ENCODE results near the gene RALY. TPM values are rescaled to one million over a fixed set of nuclear protein-coding genes. Genes with fewer than 3 reads are reported as not detected.

RALY gene
- total and polyA plus RNA-seq, 2 of the 4 experiments (the other 2 are of a cell fraction): 46.2 to 115 TPM

DNA sequence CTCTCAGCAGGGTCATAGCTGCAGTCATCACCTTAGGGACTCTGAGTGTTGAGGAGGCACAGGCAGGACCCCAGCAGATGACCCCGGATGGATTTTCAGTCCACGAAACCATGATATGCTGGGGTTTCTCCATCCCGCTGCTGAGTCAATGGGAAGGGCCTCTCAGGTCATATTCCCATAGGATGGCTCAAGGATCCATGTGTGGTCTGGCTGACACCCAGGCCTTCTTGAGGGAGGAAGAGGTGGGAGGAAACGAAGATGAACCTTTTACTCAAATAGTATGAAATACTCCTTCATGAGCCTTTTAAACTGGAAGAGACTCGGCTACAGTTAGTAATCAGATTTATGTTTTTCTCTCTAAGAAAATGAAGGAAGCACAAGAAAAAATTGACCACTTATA lies 10.3 kb upstream of the RALY start:
- TF ChIP-seq MAZ (IDR thresholded peaks at IDR 0.05; ENCODE audit: borderline replicate concordance, low read depth, low read length) (no peak), MAFK (IDR thresholded peaks at IDR 0.05; ENCODE audit: low read depth, low read length) (no peak), SMC3 (IDR thresholded peaks at IDR 0.05; ENCODE audit: low read depth, low read length) (no peak), NFE2L2 (IDR thresholded peaks at IDR 0.05; ENCODE audit: low read depth, low read length) (no peak), BHLHE40 (IDR thresholded peaks at IDR 0.05; ENCODE audit: low read depth, low read length) (no peak), MXI1 (IDR thresholded peaks at IDR 0.05; ENCODE audit: borderline replicate concordance, low read depth, low read length) (no peak), RFX5 (IDR thresholded peaks at IDR 0.05; ENCODE audit: low read depth, low read length) (no peak), FOS (IDR thresholded peaks at IDR 0.05; ENCODE audit: low read depth, low read length) (no peak), POLR2A (IDR thresholded peaks at IDR 0.05; ENCODE audit: low read depth, low read length) (no peak), RCOR1 (IDR thresholded peaks at IDR 0.05; ENCODE audit: insufficient replicate concordance, low read length) (no peak), CEBPB (IDR thresholded peaks at IDR 0.05; ENCODE audit: low read depth, low read length) (no peak), CHD1 (IDR thresholded peaks at IDR 0.05; ENCODE audit: low read depth, low read length) (no peak), RAD21 (IDR thresholded peaks at IDR 0.05; ENCODE audit: low read length) (no peak)
- TF ChIP-seq, protein P1, sequence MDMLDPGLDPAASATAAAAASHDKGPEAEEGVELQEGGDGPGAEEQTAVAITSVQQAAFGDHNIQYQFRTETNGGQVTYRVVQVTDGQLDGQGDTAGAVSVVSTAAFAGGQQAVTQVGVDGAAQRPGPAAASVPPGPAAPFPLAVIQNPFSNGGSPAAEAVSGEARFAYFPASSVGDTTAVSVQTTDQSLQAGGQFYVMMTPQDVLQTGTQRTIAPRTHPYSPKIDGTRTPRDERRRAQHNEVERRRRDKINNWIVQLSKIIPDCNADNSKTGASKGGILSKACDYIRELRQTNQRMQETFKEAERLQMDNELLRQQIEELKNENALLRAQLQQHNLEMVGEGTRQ (IDR thresholded peaks at IDR 0.05; ENCODE audit: low read depth, low read length): no peak
- TF ChIP-seq, protein P2, sequence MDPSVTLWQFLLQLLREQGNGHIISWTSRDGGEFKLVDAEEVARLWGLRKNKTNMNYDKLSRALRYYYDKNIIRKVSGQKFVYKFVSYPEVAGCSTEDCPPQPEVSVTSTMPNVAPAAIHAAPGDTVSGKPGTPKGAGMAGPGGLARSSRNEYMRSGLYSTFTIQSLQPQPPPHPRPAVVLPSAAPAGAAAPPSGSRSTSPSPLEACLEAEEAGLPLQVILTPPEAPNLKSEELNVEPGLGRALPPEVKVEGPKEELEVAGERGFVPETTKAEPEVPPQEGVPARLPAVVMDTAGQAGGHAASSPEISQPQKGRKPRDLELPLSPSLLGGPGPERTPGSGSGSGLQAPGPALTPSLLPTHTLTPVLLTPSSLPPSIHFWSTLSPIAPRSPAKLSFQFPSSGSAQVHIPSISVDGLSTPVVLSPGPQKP (IDR thresholded peaks at IDR 0.05; ENCODE audit: borderline replicate concordance, low read depth, low read length): no peak
- TF ChIP-seq, protein P3, sequence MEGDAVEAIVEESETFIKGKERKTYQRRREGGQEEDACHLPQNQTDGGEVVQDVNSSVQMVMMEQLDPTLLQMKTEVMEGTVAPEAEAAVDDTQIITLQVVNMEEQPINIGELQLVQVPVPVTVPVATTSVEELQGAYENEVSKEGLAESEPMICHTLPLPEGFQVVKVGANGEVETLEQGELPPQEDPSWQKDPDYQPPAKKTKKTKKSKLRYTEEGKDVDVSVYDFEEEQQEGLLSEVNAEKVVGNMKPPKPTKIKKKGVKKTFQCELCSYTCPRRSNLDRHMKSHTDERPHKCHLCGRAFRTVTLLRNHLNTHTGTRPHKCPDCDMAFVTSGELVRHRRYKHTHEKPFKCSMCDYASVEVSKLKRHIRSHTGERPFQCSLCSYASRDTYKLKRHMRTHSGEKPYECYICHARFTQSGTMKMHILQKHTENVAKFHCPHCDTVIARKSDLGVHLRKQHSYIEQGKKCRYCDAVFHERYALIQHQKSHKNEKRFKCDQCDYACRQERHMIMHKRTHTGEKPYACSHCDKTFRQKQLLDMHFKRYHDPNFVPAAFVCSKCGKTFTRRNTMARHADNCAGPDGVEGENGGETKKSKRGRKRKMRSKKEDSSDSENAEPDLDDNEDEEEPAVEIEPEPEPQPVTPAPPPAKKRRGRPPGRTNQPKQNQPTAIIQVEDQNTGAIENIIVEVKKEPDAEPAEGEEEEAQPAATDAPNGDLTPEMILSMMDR (conservative IDR thresholded peaks at IDR 0.05; ENCODE audit: low read depth, low read length): no peak
- Histone ChIP-seq H3K36me3 (ENCODE audit: control insufficient read depth, insufficient read depth, low read length) (no peaks in the 10 kb centered on the region), H2BK5ac (ENCODE audit: low read depth, low read length, poor library complexity, severe bottlenecking) (no peak overlapping the region), H4K91ac (ENCODE audit: insufficient read depth, low read depth, low read length) (no peak overlapping the region), H2BK20ac (ENCODE audit: low read depth, low read length) (no peak overlapping the region), H3K18ac (ENCODE audit: low read depth, low read length) (no peak overlapping the region), H4K20me1 (ENCODE audit: insufficient read depth, low read length) (no peaks in the 10 kb centered on the region), H3K4ac (ENCODE audit: low read depth, low read length) (no peak overlapping the region), H3K27me3 (ENCODE audit: control insufficient read depth, insufficient read depth, low read length) (peaks cover 20% of the 10 kb centered on the region), H2AK9ac (replicated peaks; ENCODE audit: low read depth, low read length, poor library complexity) (no peak overlapping the region), H2AFZ (replicated peaks; ENCODE audit: low read length, poor library complexity) (no peak overlapping the region), H3K9me3 (ENCODE audit: control insufficient read depth, insufficient read depth, low read length) (no peaks in the 10 kb centered on the region), H3K23ac (ENCODE audit: low read depth, low read length) (no peak overlapping the region), H2AK5ac (ENCODE audit: low read depth, low read length) (no peak overlapping the region), H3K4me3 (ENCODE audit: insufficient read depth, low read depth, low read length) (no peak overlapping the region), H3K79me1 (ENCODE audit: low read depth in 1 of 2, low read length in 2 of 2) (no peaks in the 10 kb centered on the region), H4K5ac (ENCODE audit: low read depth, low read length) (no peak overlapping the region), H2BK120ac (ENCODE audit: low read depth, low read length) (no peak overlapping the region), H3K56ac (ENCODE audit: extremely low read depth, insufficient read depth, low read length) (no peak overlapping the region), H3K9ac (ENCODE audit: low read depth, low read length) (no peak overlapping the region), H3K14ac (replicated peaks; ENCODE audit: low read depth, low read length) (no peak overlapping the region), H2BK15ac (ENCODE audit: low read depth, low read length) (no peak overlapping the region), H4K8ac (ENCODE audit: low read depth in 2 of 2, low read length in 2 of 2) (no peak overlapping the region), H3K4me2 (ENCODE audit: low read depth, low read length) (no peak overlapping the region), H3K9me1 (ENCODE audit: insufficient read depth, low read length) (no peaks in the 10 kb centered on the region), H3K27ac (ENCODE audit: insufficient read depth, low read length) (no peak overlapping the region), H3K4me1 (ENCODE audit: control insufficient read depth, insufficient read depth, low read length) (no peaks in the 10 kb centered on the region)
- in situ Hi-C loops (cut with MboI; ENCODE audit: low sequenced_read_pairs) (no loop called here), dilution Hi-C loops (cut with HindIII; ENCODE audit: low sequenced_read_pairs, unreplicated experiment) (no loop called here), intact Hi-C loops (cut with micrococcal nuclease) (no loop called here)
- no TSS peak for BruUV-seq (replicated peaks)
- no peak for DNase-seq
- CTCF ChIA-PET: interaction anchor here (0.6 kb wide), 1 partner anchor 126 kb away, joined by 4 read pairs; no protein-coding TSS in a partner anchor
- 87% methylated on average over 3 of the region's 5 CpGs; no CpG with 5 or more reads in 1 of the 2 experiments for WGBS, 2 experiments (ENCODE audit: extremely low coverage in 2 of 2, insufficient read length in 1 of 2)
- POLR2A ChIA-PET (ENCODE audit: unreplicated experiment): no interaction called here
- ATAC-seq (ENCODE audit: low read depth): no peak

Measured in IMR-90 (cell line).